Activated CD4-positive, alpha-beta T cell treated with anti-CD3 and anti-CD28 coated beads, Interleukin-10, Interleukin-2, amounts not matched to agents 100 ng/mL and 50 ng/mL, durations not matched to agents 16 hours and 8 hours (primary cell): ENCODE results near the gene ZDHHC14.

Experiments used
- DNase-seq: peaks from one replicate; pipeline ENCODE4 v3.0.0-alpha.2; 2020

The ZDHHC14 gene

GRCh38 chr6:157520117-157520406 lies 139.1 kb downstream of the ZDHHC14 start:
- no peak for DNase-seq

GRCh38 chr6:157520596-157521361 lies 139.8 kb downstream of the ZDHHC14 start:
- DNase-seq = no peak

DNA sequence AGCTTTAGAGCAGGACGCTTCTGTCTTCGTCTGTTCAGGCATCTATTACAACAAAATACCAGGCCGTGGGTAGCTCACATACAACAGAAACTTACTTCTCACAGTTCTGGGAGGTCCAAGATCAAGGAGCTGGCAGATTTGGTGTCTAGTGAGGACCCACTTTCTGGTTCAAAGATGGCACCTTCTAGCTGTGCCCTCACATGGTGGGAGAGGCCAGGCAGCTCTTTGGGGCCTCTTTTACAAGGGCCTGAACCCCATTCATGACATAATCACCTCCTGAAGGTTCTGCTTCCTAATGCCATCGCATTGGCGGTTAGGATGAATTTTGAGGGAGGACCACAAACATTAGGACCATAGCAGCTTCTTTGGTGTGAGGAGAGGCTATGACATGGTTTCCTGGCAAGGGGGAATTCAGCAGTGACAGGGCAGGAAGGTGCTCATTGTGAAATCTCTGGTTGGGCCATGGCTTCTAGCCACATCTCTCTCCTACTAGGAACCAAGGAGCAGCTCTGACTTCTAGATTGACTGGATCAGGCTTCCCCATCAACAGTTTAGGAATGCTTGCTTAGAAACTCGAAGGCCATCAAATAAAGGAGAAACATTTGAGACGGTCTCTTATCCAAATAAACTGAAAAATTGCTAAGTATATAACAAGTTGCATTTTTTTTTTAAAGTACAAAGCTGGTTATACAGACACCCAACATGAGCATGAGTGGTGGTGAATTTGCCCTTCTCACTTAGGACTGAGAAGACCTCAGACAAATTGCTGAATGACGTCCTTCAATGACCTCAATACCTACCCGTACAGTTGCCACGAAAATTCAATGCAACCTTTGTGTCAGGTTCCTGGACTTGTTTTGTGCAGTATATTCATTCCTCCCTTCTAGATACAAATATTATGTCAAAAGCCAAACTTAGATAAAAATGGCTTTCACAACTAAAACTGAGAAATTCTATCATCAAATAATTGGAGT lies 140.7 kb downstream of the ZDHHC14 start:
- DNase-seq = peak; percentile 34

DNA sequence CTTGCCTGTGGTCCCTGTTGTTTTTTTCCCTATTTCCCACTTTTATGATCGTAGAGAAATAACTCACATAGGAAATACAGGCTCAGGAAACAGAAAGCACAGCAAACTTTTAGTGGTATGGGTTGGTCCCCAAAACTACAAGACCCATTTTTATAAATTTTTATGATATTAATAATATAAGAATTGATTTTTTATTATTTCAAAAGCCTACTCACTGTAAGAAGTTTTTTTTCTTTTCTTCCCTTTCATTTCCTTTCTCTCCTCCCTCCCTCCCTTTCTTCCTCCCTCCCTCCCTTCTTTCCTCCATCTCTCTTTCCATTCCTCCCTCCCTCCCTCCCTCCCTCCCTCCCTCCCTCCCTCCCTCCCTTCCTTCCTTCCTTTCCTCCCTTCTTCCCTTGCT lies 141.5 kb downstream of the ZDHHC14 start:
- no peak for DNase-seq

GRCh38 chr6:157524735-157525134 lies 143.7 kb downstream of the ZDHHC14 start:
- no peak for DNase-seq

GRCh38 chr6:157525292-157525889 lies 144.4 kb downstream of the ZDHHC14 start:
- DNase-seq = no peak

GRCh38 chr6:157525918-157526425 lies 145.0 kb downstream of the ZDHHC14 start:
- no peak for DNase-seq

GRCh38 chr6:157527471-157527907 lies 146.5 kb downstream of the ZDHHC14 start:
- DNase-seq = peak; percentile 55

DNA sequence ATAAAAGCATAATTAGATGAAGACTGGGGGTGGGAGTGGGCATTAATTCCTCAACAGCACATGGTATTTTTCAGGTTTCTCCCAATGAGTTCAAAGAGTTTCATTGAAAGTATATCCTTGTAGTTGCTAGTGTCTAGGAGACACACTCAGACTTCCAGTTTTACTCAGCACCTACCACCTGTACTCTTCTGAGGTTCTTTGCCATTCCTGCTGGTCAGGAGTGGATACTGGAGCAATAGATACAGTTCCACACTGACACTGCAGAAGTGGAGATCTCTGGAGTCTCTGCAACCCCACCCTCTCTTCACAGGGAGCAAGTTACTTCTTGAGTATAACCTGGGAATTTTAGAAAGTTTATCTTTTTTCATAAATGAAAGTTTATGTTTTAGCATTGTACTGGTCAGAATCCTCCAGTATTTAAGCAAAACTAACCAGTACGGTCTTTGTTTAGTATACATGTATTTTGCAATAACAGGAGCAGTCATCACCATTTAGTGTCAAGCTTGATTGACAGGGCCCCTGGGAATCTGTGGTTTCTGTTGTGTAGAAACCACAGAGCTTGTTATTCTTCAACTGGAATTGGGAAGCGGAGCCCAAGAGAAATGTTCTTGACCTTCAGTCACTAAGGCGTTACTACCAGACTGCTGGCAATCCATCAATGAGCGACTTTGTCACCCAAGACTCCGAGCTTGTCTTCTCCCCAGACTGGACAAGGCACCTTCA lies 148.1 kb downstream of the ZDHHC14 start:
- DNase-seq = no peak

GRCh38 chr6:157529654-157530039 lies 148.7 kb downstream of the ZDHHC14 start:
- DNase-seq = no peak

DNA sequence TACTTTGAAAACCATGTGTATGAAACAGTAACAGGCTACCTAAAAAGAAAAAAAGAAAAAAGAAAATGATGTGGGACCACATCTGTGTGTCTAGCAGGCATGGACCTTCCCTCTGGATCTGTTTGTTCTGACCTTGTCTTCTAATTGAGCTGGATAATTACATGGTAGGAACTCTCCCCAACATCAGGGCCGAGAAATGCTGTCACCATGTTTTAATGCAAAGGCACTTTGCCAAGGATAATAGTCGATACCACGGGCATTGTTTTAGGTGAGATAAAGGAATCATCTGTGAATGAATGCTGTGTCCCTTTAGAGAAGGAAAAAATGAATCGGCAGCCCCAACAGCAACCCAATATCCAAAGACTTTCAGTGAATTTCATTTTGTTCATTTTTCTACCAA lies 149.1 kb downstream of the ZDHHC14 start:
- DNase-seq = no peak

DNA sequence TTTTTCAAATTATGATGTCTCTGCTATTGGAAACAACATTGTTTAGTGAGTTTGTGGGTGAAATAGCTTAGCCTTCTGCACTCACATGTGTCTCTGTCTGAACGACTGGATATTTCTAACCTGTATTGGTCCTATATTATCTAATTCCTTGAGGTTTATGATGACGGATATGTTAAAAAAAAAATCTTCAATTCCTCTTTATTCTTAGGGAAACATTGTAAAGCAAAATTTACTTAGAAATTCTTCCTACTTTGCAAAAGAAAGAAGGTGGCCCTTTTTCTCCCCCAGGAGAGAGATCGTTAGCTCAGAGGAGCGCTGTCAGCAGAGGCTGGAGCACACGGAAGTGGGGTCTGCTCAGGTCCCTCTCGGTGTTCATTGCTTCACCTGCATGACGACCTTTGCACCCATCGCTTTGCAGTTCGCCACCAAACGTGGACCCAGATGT lies 149.8 kb downstream of the ZDHHC14 start:
- DNase-seq = no peak

DNA sequence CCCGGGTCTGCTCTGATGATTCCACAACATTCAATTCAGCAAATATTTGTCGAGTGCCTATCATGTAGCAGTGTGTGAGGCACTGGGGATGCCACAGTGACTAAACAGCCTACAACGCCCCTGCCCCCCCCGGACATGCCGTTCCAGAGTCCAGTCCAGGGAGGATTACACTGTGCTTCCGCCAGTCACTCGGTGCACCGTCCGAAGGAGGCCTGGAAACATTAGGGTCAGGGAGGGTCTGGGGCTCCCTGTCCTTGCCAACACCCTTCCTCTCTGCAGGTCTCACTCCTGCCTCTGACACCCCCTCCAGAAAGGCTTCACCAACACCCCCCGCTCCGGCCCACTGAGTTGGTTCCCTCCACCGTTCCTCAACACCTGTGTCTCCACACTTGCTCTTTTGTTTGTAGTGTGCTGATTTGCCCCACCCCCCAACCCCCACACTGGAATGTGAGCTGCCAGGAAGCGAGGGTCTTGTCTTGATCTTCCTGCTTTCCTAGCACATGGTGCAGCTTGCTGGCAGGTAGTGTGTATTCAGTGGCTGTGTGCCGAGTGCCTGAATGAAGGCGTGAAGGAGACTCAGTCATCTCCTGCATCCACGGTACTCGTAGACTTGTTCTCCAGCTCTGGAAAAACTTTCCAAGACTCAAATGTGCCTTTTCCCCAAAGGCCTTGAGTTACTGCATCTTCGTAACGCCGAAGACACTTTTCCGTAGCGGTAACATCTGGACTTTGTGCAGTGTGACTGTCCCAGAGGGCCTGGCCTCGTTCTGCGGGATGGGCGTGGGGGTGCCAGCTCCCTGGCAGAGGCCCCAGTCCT lies 150.4 kb downstream of the ZDHHC14 start:
- no peak for DNase-seq

DNA sequence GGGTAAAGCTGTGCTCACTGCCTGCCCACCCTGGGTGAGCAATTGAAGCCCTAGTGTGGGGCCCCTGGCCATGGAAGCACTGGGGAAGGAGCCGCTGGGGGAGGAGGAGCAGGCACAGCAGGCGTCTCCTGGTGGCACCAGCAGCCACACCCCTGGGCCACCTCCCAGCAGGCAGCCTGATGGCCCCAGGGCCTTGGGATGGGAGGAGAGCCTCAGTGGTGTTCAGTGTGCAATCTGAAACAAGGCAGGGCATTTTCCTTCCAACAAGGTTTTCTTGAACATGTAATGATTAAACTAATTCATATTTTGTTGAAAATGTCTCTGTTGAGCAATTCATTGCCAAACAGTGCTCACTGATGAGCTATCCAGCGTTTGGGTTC lies 151.0 kb downstream of the ZDHHC14 start:
- no peak for DNase-seq

- no peak for DNase-seq
Observed at GRCh38 chr6:157533048-157533871, 152.3 kb downstream of the ZDHHC14 start.

DNA sequence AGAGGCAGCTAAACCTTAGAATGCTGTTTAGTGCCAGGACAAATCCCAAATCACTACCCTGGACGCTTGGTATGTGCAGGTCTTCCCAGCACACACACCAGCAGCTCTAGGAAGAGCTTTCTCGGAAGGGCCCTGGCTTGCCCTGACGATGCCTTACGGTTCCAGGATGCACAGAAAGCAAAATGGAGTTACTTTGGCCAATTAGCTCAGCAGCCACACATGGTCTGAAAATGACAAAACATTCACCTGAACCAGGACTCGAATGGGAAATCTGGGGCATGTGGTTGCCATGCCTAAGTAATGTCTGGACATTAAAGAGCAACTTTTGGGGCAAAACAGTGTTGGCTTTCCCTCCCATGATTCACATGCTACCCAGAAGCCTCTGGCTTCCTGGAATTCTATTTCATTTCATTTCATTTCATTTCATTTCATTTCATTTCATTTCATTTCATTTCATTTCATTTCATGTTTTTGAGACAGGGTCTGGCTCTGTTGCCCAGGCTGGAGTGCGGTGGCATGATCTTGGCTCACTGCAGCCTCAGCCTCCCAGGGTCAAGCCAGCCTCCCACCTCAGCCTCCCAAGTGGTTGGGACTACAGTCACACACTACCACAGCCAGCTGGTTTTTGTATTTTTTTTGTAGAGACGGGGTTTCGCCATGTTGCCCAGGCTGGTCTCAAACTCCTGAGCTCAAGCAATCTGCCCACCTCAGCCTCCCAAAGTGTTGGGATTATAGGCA lies 153.3 kb downstream of the ZDHHC14 start:
- DNase-seq = no peak

DNA sequence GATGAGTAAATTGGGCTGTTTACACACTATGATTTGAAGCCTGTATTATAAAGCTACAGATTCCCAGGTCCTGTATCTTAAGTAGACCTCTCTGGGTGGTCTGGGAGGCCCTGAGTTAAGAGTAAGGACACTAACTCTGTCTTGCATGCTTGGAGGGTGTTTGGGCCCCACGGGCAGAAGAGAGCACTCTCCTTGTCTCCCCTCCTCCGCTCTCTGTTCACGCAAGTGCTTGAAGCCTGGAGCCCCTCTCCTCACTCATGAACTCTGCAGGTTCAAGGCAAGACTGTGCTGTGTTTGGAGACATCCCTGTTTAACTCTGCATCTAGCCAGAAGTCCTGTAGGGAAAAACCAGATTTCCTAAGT lies 154.0 kb downstream of the ZDHHC14 start:
- no peak for DNase-seq

- DNase-seq = peak; percentile 90
Observed at GRCh38 chr6:157535340-157536222, 154.6 kb downstream of the ZDHHC14 start.

- no peak for DNase-seq
Observed at GRCh38 chr6:157536223-157536545, 155.2 kb downstream of the ZDHHC14 start.
